OCI-LY1 (cell line): ENCODE measurements around the gene HACD2.

Experiments
- CTCF ChIP-seq: fragments of 200-600 bp; sonication (generic), shearing (Covaris generic); IDR thresholded peaks from 2 replicates; pipeline ENCODE4 v1.5.1; 2017; ENCODE audit warnings: mild to moderate bottlenecking, antibody characterized with exemption, low read length, moderate library complexity, mixed read lengths
- EZH2 ChIP-seq: fragments of 200-600 bp; sonication (generic), shearing (Covaris generic); IDR thresholded peaks from 2 replicates; pipeline ENCODE4 v1.8.0; 2017; ENCODE audit warnings: borderline replicate concordance, mixed run types, mild to moderate bottlenecking, antibody characterized with exemption, low read length, moderate library complexity, mixed read lengths

- no peak for TF ChIP-seq CTCF
- no peak for TF ChIP-seq EZH2
These were observed 98.4 kb downstream of the HACD2 start for GRCh38 chr3:123486460-123486859.
